NCI-H526 treated with DMSO at 0.1 percent for 48 hours (cell line): ENCODE measurements around the gene GALNTL6.
"Not testable (repeated sequence)": the region's sequence is repeated elsewhere in the genome, so short reads cannot be mapped to it uniquely, and the experiment has no call there.

Source experiments
- DNase-seq: peaks from one replicate; lab custom pipeline; 2025; lab: John Stamatoyannopoulos, UW

GALNTL6 gene

GRCh38 chr4:173019664-173020063 is 1206.5 kb downstream of the GALNTL6 start:
- DNase-seq: no peak

- DNase-seq: not testable (repeated sequence)
These were observed 1208.8 kb downstream of the GALNTL6 start for GRCh38 chr4:173021746-173022573.

GRCh38 chr4:173024203-173024602 is 1211.0 kb downstream of the GALNTL6 start:
- DNase-seq: no peak

- peak; percentile 1 for DNase-seq
These were observed 1211.9 kb downstream of the GALNTL6 start for GRCh38 chr4:173025131-173025530.

- DNase-seq: no peak
These were observed 1224.0 kb downstream of the GALNTL6 start for GRCh38 chr4:173037242-173037641.

- no peak for DNase-seq
These were observed 1225.1 kb downstream of the GALNTL6 start for GRCh38 chr4:173038192-173038896.

GRCh38 chr4:173039617-173040577 is 1226.7 kb downstream of the GALNTL6 start:
- DNase-seq: no peak

GRCh38 chr4:173041482-173041881 is 1228.3 kb downstream of the GALNTL6 start:
- DNase-seq: no peak

GRCh38 chr4:173042139-173042538 is 1228.9 kb downstream of the GALNTL6 start:
- not testable (repeated sequence) for DNase-seq

- DNase-seq: no peak
These were observed 1231.1 kb downstream of the GALNTL6 start for GRCh38 chr4:173044340-173044739.

GRCh38 chr4:173045571-173045970 is 1232.4 kb downstream of the GALNTL6 start:
- no peak for DNase-seq

- DNase-seq: no peak
These were observed 1232.9 kb downstream of the GALNTL6 start for GRCh38 chr4:173046144-173046543.

- no peak for DNase-seq
These were observed 1233.6 kb downstream of the GALNTL6 start for GRCh38 chr4:173046818-173047217.

- no peak for DNase-seq
These were observed 1238.0 kb downstream of the GALNTL6 start for GRCh38 chr4:173051232-173051631.

GRCh38 chr4:173051716-173052115 is 1238.5 kb downstream of the GALNTL6 start:
- no peak for DNase-seq

GRCh38 chr4:173052439-173052838 is 1239.2 kb downstream of the GALNTL6 start:
- no peak for DNase-seq

GRCh38 chr4:173056271-173056670 is 1243.1 kb downstream of the GALNTL6 start:
- DNase-seq: no peak

- no peak for DNase-seq
These were observed 1243.5 kb downstream of the GALNTL6 start for GRCh38 chr4:173056710-173057109.

GRCh38 chr4:173057442-173057841 is 1244.2 kb downstream of the GALNTL6 start:
- no peak for DNase-seq

GRCh38 chr4:173057901-173058300 is 1244.7 kb downstream of the GALNTL6 start:
- no peak for DNase-seq

GRCh38 chr4:173061160-173061559 is 1248.0 kb downstream of the GALNTL6 start:
- no peak for DNase-seq

- no peak for DNase-seq
These were observed 1260.8 kb downstream of the GALNTL6 start for GRCh38 chr4:173073939-173074500.
